WI38 (cell line): ENCODE measurements around the gene MAP7D3.
"Not testable (repeated sequence)": the region's sequence is repeated elsewhere in the genome, so short reads cannot be mapped to it uniquely, and the experiment has no call there.

Experiments
- H3K4me3 ChIP-seq: 2 replicates; pipeline ENCODE4 v1.5.1; 2011; ENCODE audit warnings: low read depth, mild to moderate bottlenecking, control low read depth, low read length
- TF ChIP-seq, protein P1 (sequence below): IDR thresholded peaks from 2 replicates; pipeline ENCODE4 v1.5.1; 2012; ENCODE audit warnings: low read depth, mild to moderate bottlenecking, control low read depth, low read length

MAP7D3 gene

DNA sequence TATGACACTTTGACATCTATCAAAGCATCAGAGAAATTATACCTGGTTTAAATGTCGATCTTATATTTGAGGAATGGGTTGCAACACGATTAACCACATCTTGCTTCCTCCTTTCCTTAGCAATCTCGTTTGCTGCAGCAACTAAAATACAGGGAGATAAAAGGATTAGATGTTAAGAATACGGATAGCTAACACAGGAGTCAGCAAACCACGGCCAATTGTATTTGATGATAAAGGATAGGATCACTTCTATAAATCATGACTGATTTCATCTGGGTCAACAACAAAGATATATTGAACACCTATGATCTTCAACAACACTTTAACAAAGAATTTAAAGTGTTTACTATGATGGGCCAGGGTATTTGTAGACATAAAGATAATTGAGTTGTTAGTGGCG lies 5.0 kb downstream of the MAP7D3 start:
- no peak overlapping the region for H3K4me3 ChIP-seq
- TF ChIP-seq, protein P1, sequence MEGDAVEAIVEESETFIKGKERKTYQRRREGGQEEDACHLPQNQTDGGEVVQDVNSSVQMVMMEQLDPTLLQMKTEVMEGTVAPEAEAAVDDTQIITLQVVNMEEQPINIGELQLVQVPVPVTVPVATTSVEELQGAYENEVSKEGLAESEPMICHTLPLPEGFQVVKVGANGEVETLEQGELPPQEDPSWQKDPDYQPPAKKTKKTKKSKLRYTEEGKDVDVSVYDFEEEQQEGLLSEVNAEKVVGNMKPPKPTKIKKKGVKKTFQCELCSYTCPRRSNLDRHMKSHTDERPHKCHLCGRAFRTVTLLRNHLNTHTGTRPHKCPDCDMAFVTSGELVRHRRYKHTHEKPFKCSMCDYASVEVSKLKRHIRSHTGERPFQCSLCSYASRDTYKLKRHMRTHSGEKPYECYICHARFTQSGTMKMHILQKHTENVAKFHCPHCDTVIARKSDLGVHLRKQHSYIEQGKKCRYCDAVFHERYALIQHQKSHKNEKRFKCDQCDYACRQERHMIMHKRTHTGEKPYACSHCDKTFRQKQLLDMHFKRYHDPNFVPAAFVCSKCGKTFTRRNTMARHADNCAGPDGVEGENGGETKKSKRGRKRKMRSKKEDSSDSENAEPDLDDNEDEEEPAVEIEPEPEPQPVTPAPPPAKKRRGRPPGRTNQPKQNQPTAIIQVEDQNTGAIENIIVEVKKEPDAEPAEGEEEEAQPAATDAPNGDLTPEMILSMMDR: no peak

DNA sequence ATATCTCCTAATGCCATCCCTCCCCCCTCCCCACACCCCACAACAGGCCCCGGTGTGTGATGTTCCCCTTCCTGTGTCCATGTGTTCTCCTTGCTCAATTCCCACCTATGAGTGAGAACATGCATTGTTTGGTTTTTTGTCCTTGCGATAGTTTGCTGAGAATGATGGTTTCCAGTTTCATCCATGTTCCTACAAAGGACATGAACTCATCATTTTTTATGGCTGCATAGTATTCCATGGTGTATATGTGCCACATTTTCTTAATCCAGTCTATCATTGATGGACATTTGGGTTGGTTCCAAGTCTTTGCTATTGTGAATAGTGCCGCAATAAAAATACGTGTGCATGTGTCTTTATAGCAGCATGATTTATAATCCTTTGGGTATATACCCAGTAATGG lies 13.4 kb downstream of the MAP7D3 start:
- H3K4me3 ChIP-seq: not testable (repeated sequence)

DNA sequence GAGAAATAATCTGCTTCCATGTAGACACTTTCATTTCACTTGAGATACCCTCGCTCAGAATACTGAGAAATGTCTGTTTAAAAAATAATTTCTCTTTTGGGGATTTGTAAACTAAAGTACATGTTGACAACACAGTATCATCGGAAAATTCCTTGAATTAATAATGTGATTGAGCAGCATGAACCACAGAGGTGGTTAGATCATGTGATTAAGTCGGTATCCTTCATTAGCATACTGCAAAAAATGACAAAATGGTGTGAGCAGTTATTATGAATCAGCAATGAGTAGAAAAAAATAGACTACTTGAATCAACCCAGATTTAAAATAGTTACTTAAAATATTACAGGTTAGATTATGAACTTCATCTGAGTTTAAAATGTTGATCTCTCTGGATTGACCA lies 14.1 kb downstream of the MAP7D3 start:
- TF ChIP-seq, protein P1: no peak
- H3K4me3 ChIP-seq: no peak overlapping the region

- no peak overlapping the region for H3K4me3 ChIP-seq
Observed at GRCh38 chrX:136228839-136229207, 22.4 kb downstream of the MAP7D3 start.

GRCh38 chrX:136227948-136228838 lies 23.0 kb downstream of the MAP7D3 start:
- H3K4me3 ChIP-seq: no peak overlapping the region
- TF ChIP-seq, protein P1: no peak

More at GRCh38 chrX:136228839-136229207, 22.4 kb downstream of the MAP7D3 start:
- TF ChIP-seq, protein P1: no peak

GRCh38 chrX:136227074-136227473 lies 24.1 kb downstream of the MAP7D3 start:
- TF ChIP-seq, protein P1: no peak
- H3K4me3 ChIP-seq: no peak overlapping the region

- TF ChIP-seq, protein P1: no peak
- H3K4me3 ChIP-seq: no peak overlapping the region
Observed at GRCh38 chrX:136221851-136222513, 29.2 kb downstream of the MAP7D3 start.
